Renal cortex interstitium (tissue), 11 donors: ENCODE measurements around the gene PIGBOS1. TPM values are rescaled to one million over a fixed set of nuclear protein-coding genes. Genes with fewer than 3 reads are reported as not detected.

Source experiments
- DNase-seq, 11 donors: peaks; one replicate each; pipeline ENCODE4 v3.0.0-alpha.2; 2013; ENCODE audit warnings: low read depth in 9 of 11, low spot score in 4 of 11; ENCODE audit errors: extremely low read depth in 1 of 11
- polyA plus RNA-seq, 3 donors: library from polyadenylated mRNA; unstranded; fragments of 120-200 nt; gene quantifications; one replicate each; pipeline ENCODE4 v1.2.1, GENCODE V29; 2013; ENCODE audit not compliant: insufficient read length in 3 of 3

The PIGBOS1 gene
- polyA plus RNA-seq, 3 donors: 18.3 to 19.2 (median 19.1) TPM

DNA sequence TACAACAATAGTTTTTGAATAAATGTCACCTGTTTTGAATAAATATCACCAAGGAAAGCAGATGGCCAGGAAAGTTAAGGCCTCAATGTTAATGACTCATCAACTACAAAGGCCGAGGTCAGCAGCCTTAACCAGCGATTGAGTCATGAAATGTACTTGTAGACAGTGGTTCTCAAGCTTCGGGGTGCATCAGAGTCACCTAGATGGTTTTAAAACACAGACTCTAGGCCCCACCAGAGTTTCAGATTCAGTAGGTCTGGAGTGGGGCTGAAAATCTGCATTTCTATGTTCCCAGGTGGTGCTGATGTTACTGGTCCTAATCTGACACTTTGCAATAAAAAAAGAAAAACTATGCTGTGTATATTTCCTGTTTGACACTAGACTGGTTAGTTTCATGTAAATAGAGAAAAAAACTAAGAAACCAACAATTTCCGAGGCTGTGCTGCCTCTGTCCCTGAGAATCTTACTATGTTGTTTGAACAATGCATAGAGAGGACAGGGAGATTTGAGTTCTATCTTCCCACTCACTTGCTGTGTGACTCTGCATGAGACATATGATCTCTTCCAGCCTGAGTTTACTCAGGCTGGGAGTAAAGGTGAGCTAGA, 39.1 kb downstream of the PIGBOS1 start:
- DNase-seq: no peak

DNA sequence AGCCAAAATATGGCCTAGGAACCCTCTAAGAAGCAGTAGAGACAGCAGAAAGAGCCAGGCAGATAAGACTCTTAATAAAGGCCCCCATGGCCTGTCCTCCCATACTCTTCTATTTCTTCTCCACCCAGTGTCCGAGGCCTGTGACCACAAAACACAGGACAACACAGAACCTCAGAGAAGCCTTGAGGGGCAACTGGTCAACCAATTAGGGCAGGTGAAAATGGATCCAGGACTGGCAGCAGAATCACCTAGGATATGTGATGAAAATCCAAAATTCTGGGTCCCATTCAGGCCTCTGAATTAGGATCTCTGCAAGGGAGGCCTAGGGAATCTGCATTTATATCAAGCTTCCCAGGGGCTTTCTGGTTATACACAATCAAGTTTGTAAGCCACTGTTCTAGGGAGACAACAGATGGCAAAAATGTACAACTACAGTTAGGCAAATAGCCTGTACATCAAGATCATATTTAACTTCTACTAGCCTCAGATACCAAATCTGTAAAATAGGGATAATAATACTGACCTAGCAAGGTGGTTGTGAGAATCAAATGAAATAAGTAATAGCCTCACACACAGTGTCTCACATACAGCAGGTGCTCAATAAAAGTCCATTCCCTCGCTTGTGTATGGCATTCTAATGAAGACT, 39.7 kb downstream of the PIGBOS1 start:
- no peak for DNase-seq

DNA sequence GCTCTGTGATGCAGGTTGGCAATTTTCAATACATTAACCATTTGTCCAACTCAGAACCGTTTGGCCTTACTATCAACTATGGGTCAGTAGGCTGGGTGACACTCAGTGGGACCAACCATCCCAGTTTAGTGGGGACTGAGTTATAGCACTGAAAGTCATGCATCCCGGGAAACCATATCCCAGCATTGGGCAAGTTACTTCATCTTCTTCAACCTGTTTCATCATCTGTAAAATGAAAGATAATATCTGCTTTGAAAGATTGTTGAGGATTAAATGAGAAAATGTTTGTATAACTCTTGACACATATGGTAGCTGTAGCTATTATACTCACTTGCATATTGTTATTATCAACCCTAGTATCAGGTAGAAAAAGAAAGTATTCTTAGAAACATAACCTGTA, 41.2 kb downstream of the PIGBOS1 start:
- DNase-seq: no peak

DNA sequence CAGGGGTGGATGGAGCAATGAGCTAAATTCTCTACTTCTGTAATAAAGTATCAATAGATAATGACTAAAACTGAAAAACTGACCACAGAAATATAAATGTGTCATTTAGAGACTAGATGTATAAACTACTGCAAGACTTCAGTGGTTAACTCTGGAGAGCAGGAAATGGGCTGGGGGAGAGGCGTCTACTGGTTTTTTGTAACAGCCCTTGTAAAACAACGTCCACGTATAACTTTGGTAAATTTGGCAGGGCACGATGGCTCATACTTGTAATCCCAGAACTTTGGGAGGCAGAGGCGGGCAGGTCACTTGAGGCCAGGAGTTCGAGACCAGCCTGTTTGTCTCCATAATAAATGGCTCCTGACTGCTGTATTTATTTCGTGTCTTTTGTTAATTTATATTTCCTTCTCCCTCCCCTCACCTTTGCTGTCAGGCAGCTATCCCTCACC, 41.8 kb downstream of the PIGBOS1 start:
- no peak for DNase-seq

DNA sequence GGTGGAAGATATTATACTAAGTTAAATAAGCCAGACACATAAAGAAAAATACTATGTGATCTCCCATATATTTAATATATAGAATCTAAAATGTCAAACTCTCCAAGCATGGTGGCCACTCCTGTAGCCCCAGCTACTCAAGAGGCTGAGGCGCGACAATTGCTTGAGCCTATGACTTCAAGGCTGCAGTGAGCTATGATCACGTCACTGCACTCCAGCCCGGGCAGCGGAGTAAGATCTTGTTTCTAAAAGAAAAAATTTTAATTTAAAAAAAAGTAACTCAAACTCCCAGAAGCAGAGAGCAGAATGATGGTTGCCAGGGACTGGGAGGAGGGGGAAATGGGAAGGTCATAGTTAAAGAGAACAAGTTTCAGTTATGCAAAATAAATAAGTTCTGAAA, 42.6 kb downstream of the PIGBOS1 start:
- DNase-seq: no peak

DNA sequence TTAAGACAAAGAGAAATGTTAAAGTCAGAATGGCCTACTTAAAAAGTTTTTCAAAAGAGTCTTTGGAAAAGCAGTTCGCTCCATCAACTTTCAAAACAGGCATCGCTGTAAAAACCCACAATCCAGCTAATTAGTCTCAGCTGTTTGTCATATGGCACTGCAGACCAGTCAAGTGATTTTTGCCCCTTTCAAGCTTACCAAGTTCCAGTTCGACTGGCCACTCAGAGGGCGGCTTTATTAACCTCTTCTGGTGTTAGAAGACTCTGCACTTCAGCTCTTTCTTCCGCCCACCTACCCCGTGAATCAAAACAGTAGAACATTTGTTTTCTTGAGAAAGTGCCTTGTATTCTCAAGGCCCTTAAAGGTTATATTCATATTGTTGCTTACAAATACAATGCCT, 48.6 kb downstream of the PIGBOS1 start:
- no peak for DNase-seq

DNA sequence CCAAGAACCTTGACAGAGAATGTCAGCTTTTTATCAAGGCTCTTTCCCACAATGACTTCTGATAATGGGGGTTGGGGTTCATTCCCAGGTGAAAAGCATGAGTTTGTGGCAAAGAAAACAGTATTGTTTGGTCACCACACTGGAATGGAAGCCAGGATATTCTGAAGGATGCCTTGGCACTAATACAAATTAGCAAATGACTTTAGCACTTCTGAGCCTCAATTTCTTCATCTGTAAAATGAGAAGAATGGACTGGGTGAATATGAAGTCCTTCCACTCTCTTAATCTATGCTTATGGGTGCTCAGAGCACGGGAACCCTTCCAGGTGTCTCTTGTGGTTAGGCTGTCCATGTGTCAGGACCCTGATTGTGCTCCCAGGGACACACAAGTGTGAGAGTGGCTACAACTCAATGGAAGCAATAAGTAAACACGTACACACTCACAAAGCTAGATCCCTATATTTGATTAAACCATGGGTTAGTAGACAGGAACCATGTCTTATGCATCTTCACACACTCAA, 50.7 kb downstream of the PIGBOS1 start:
- DNase-seq: no peak

DNA sequence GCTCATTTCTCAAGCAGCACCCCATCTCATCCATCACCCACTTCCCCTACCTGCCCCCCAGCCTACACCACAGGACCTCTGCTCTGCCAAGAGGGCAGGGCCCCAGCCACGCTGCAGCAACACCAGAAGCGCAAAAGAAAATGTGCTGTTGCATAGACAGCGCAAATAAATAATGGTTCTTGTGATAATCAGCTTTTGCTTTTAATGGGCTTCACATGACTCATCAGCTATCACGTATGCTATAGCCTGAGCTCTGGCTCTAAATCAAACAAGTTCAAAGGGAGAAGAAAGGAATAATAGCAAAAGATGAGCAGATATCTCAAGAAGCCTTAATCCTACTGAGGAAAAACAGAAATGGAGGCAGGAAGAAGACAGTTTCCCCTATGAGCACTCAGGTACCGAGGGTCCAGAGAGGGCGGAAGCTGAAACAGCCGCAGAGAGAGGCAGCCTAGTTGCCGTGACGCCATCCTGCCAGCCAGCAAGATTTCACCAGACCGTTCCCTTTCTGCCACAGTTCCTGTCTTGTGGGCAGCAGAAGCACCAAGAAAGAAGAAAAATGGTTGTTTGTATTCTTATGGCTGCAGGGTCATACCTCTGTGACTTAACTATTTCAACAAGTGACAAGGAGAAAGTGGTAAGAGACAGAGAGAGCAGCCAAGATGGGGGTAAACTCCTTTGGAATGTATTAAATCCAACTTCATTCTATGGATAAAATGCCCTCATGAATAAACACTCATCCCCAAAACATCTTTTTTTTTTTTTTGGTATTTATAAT, 51.3 kb downstream of the PIGBOS1 start:
- no peak for DNase-seq

Other genes with a start within 250 kb of the PIGBOS1 start
- gene RSL24D1, start 122.2 kb downstream of the PIGBOS1 start, polyA plus RNA-seq: 100 to 1,000 TPM; 106 to 149 (median 111) TPM
- 10 to 100 TPM; 18.0 to 18.7 (median 18.1) TPM for gene RAB27A, start 29.3 kb downstream of the PIGBOS1 start, polyA plus RNA-seq
- 10 to 100 TPM; 18.3 to 25.2 (median 18.7) TPM for gene PIGB, start 99 bp upstream of the PIGBOS1 start, polyA plus RNA-seq
- gene CCPG1, start 89.2 kb upstream of the PIGBOS1 start, polyA plus RNA-seq: 10 to 100 TPM; 48.8 to 63.8 (median 61.1) TPM
- gene PIERCE2, start 89.4 kb upstream of the PIGBOS1 start, polyA plus RNA-seq: 1 to 10 TPM; 6.3 to 7.3 (median 6.5) TPM
- 10 to 100 TPM in 1 of 3 donors, 1 to 10 TPM in 2; 8.5 to 11.1 (median 8.7) TPM for gene DNAAF4, start 189.1 kb upstream of the PIGBOS1 start, polyA plus RNA-seq